ENCODE results near the gene AOAH.

AOAH gene

DNA sequence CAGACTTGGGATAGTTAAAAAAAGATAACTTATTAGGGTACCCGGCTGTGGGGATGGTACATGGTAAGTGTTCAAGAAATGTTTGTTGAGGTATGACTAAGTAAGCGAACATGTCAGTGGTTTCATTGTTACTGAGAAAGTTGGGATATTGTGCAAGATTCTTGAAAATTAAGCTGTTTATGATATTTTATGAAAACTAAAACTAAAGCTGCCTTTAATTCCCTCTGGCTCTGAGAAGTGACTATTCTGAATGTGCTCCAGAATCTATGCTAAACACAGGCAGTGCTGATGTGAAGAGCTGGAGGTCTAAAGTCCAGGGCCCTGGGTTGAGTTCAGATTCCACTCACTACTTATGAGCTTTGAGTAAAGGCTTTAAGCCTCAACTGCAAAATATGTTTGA lies 72.9 kb downstream of the AOAH start:
- TF ChIP-seq SNAI2 (CRISPR knock-in tag; IDR thresholded peaks at IDR 0.05) (no peak), ZC3H10 (CRISPR knock-in tag; IDR thresholded peaks at IDR 0.05) (no peak), ESRRG (CRISPR knock-in tag; IDR thresholded peaks at IDR 0.05) (no peak), BACH2 (CRISPR knock-in tag; IDR thresholded peaks at IDR 0.05; ENCODE audit: borderline replicate concordance) (no peak), CSDC2 (CRISPR knock-in tag; IDR thresholded peaks at IDR 0.05) (no peak), ZNF565 (CRISPR knock-in tag; conservative IDR thresholded peaks at IDR 0.05; ENCODE audit: low read depth) (no peak), ZNF70 (CRISPR knock-in tag; IDR thresholded peaks at IDR 0.05) (no peak), ZNF8 (CRISPR knock-in tag; IDR thresholded peaks at IDR 0.05) (no peak), ZFP30 (CRISPR knock-in tag; IDR thresholded peaks at IDR 0.05) (no peak), RARB (CRISPR knock-in tag; IDR thresholded peaks at IDR 0.05) (no peak), TCF4 (CRISPR knock-in tag; IDR thresholded peaks at IDR 0.05; ENCODE audit: borderline replicate concordance) (no peak), GLIS3 (CRISPR knock-in tag; IDR thresholded peaks at IDR 0.05) (no peak), PPARA (CRISPR knock-in tag; IDR thresholded peaks at IDR 0.05; ENCODE audit: borderline replicate concordance) (no peak)
- TF ChIP-seq, protein P1, sequence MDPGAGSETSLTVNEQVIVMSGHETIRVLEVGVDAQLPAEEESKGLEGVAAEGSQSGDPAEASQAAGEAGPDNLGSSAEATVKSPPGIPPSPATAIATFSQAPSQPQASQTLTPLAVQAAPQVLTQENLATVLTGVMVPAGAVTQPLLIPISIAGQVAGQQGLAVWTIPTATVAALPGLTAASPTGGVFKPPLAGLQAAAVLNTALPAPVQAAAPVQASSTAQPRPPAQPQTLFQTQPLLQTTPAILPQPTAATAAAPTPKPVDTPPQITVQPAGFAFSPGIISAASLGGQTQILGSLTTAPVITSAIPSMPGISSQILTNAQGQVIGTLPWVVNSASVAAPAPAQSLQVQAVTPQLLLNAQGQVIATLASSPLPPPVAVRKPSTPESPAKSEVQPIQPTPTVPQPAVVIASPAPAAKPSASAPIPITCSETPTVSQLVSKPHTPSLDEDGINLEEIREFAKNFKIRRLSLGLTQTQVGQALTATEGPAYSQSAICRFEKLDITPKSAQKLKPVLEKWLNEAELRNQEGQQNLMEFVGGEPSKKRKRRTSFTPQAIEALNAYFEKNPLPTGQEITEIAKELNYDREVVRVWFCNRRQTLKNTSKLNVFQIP (CRISPR knock-in tag; IDR thresholded peaks at IDR 0.05; ENCODE audit: borderline replicate concordance, low read depth), result no peak
- TF ChIP-seq, protein P2, sequence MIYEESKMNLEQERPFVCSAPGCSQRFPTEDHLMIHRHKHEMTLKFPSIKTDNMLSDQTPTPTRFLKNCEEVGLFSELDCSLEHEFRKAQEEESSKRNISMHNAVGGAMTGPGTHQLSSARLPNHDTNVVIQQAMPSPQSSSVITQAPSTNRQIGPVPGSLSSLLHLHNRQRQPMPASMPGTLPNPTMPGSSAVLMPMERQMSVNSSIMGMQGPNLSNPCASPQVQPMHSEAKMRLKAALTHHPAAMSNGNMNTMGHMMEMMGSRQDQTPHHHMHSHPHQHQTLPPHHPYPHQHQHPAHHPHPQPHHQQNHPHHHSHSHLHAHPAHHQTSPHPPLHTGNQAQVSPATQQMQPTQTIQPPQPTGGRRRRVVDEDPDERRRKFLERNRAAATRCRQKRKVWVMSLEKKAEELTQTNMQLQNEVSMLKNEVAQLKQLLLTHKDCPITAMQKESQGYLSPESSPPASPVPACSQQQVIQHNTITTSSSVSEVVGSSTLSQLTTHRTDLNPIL (CRISPR knock-in tag; IDR thresholded peaks at IDR 0.05; ENCODE audit: low read depth), result no peak
- TF ChIP-seq, protein P3, sequence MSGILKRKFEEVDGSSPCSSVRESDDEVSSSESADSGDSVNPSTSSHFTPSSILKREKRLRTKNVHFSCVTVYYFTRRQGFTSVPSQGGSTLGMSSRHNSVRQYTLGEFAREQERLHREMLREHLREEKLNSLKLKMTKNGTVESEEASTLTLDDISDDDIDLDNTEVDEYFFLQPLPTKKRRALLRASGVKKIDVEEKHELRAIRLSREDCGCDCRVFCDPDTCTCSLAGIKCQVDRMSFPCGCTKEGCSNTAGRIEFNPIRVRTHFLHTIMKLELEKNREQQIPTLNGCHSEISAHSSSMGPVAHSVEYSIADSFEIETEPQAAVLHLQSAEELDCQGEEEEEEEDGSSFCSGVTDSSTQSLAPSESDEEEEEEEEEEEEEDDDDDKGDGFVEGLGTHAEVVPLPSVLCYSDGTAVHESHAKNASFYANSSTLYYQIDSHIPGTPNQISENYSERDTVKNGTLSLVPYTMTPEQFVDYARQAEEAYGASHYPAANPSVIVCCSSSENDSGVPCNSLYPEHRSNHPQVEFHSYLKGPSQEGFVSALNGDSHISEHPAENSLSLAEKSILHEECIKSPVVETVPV (CRISPR knock-in tag; IDR thresholded peaks at IDR 0.05), result no peak
- TF ChIP-seq, protein P4, sequence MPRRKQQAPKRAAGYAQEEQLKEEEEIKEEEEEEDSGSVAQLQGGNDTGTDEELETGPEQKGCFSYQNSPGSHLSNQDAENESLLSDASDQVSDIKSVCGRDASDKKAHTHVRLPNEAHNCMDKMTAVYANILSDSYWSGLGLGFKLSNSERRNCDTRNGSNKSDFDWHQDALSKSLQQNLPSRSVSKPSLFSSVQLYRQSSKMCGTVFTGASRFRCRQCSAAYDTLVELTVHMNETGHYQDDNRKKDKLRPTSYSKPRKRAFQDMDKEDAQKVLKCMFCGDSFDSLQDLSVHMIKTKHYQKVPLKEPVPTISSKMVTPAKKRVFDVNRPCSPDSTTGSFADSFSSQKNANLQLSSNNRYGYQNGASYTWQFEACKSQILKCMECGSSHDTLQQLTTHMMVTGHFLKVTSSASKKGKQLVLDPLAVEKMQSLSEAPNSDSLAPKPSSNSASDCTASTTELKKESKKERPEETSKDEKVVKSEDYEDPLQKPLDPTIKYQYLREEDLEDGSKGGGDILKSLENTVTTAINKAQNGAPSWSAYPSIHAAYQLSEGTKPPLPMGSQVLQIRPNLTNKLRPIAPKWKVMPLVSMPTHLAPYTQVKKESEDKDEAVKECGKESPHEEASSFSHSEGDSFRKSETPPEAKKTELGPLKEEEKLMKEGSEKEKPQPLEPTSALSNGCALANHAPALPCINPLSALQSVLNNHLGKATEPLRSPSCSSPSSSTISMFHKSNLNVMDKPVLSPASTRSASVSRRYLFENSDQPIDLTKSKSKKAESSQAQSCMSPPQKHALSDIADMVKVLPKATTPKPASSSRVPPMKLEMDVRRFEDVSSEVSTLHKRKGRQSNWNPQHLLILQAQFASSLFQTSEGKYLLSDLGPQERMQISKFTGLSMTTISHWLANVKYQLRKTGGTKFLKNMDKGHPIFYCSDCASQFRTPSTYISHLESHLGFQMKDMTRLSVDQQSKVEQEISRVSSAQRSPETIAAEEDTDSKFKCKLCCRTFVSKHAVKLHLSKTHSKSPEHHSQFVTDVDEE (CRISPR knock-in tag; IDR thresholded peaks at IDR 0.05), result no peak
- TF ChIP-seq, protein P5, sequence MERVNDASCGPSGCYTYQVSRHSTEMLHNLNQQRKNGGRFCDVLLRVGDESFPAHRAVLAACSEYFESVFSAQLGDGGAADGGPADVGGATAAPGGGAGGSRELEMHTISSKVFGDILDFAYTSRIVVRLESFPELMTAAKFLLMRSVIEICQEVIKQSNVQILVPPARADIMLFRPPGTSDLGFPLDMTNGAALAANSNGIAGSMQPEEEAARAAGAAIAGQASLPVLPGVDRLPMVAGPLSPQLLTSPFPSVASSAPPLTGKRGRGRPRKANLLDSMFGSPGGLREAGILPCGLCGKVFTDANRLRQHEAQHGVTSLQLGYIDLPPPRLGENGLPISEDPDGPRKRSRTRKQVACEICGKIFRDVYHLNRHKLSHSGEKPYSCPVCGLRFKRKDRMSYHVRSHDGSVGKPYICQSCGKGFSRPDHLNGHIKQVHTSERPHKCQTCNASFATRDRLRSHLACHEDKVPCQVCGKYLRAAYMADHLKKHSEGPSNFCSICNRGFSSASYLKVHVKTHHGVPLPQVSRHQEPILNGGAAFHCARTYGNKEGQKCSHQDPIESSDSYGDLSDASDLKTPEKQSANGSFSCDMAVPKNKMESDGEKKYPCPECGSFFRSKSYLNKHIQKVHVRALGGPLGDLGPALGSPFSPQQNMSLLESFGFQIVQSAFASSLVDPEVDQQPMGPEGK (CRISPR knock-in tag; IDR thresholded peaks at IDR 0.05; ENCODE audit: borderline replicate concordance), result no peak
- no peak for ATAC-seq

DNA sequence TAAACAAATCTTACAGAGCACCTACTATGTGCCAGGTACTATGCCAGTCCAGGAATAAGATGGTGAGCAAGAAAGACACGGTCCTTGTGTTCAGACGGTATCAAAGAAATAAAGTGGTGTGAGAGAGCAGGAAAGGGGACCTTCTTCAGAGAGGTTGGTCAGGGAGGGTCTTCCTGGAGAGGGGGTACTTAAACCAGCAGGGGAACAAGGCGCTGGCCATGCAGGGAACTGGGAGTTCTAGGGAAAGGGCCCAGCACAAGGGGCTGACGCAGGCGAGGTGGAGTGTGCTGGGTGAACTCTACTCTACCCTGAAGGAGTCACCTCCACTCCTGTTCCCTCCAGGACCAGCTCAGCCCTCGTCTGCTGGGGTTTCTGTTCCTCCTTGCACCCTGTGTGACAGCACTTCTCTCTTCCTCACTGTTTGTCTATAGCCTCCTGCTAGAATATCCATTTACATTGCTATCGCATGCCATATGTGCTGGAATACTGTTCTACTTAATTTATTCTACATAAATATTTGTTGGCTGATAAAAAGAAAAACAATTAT lies 73.5 kb downstream of the AOAH start:
- TF ChIP-seq ZFP30 (CRISPR knock-in tag; IDR thresholded peaks at IDR 0.05) (no peak), OSR1 (CRISPR knock-in tag; IDR thresholded peaks at IDR 0.05) (no peak), TOX (CRISPR knock-in tag; IDR thresholded peaks at IDR 0.05; ENCODE audit: borderline replicate concordance) (no peak), CSDC2 (CRISPR knock-in tag; IDR thresholded peaks at IDR 0.05) (no peak)
- TF ChIP-seq, protein P3 (CRISPR knock-in tag; IDR thresholded peaks at IDR 0.05), result no peak
- ATAC-seq, result no peak

Measured in SK-N-SH treated with all-trans-retinoic acid at 6 μM for 48 hours (cell line).